Nephron (organoid): ENCODE results near the gene FSIP1.

ENCODE experiments used
- H3K27ac Mint-ChIP-seq, 3 experiments: 2 replicates each; pipeline ENCODE4 v1.8.0; 2020; ENCODE audit warnings: mixed read lengths in 3 of 3, mild to moderate bottlenecking in 2 of 3, moderate library complexity in 1 of 3
- H3K27me3 Mint-ChIP-seq: 2 replicates; pipeline ENCODE4 v1.8.0; 2021; ENCODE audit warnings: low read depth, mild to moderate bottlenecking, moderate library complexity, mixed read lengths
- H3K36me3 Mint-ChIP-seq: 2 replicates; pipeline ENCODE4 v1.8.0; 2020; ENCODE audit warnings: low read depth, mixed read lengths
- H3K4me1 Mint-ChIP-seq: 2 replicates; pipeline ENCODE4 v1.8.0; 2020; ENCODE audit warnings: mixed read lengths
- H3K4me3 Mint-ChIP-seq, 3 experiments: 2 replicates each; pipeline ENCODE4 v1.8.0; 2020; ENCODE audit warnings: mild to moderate bottlenecking in 3 of 3, mixed read lengths in 3 of 3, moderate library complexity in 2 of 3
- H3K9me3 Mint-ChIP-seq: 2 replicates; pipeline ENCODE4 v1.8.0; 2020; ENCODE audit warnings: mixed read lengths
- CTCF ChIP-seq, 3 experiments: fragments of 200-600 bp; sonication (generic); IDR thresholded peaks; one replicate each; pipeline ENCODE4 v1.5.0; 2021; ENCODE audit warnings: antibody characterized with exemption in 3 of 3; ENCODE audit not compliant: unreplicated experiment in 3 of 3

The FSIP1 gene

GRCh38 chr15:39581793-39582285, 200.8 kb downstream of the FSIP1 start:
- Mint-ChIP-seq H3K36me3 (peaks cover 44% of the 10 kb centered on the region), H3K9me3 (no peaks in the 10 kb centered on the region), H3K4me3 (peak overlapping the region; percentile 89 to 94 (median 91)), H3K27ac (peak overlapping the region; percentile 88 to 92 (median 88)), H3K27me3 (no peaks in the 10 kb centered on the region), H3K4me1 (peaks cover 69% of the 10 kb centered on the region)
- peak in 2 of 3 experiments; percentile 19 to 31 for TF ChIP-seq CTCF (IDR thresholded peaks at IDR 0.05; ENCODE audit: unreplicated experiment in 3 of 3)

DNA sequence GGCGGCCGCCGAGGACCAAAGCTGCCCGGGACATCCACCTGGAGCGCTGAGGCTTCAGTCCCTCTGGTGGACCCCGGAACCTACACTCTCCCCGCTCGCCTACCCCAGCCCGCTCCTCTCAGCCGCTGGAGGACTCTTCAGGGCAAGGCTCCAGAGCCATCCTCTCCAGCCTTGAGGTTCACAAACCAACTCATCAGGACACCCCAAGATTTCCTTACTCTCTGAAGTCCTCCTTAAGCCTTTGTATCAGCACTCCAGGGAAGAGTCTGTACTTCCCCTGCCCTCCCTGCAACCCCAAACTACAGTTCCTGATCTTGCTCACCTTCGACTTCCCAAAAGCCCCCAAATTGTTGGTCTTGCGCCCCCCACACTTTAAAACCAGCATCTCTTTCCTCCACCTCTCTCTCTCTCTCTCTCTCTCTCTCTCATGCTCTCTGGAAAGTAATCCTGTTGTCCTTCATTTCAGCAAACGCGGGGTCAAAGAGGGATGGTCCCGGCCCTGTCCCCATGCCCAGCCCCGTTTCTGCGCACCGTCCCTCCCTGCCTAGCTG, 201.3 kb downstream of the FSIP1 start:
- Mint-ChIP-seq H3K9me3 (no peaks in the 10 kb centered on the region), H3K27me3 (peaks cover 2% of the 10 kb centered on the region), H3K4me1 (peaks cover 64% of the 10 kb centered on the region), H3K27ac (peak overlapping the region; percentile 88 to 92 (median 88)), H3K36me3 (peaks cover 39% of the 10 kb centered on the region), H3K4me3 (peak overlapping the region; percentile 89 to 94 (median 91))
- no peak for TF ChIP-seq CTCF (IDR thresholded peaks at IDR 0.05; ENCODE audit: unreplicated experiment in 3 of 3)

DNA sequence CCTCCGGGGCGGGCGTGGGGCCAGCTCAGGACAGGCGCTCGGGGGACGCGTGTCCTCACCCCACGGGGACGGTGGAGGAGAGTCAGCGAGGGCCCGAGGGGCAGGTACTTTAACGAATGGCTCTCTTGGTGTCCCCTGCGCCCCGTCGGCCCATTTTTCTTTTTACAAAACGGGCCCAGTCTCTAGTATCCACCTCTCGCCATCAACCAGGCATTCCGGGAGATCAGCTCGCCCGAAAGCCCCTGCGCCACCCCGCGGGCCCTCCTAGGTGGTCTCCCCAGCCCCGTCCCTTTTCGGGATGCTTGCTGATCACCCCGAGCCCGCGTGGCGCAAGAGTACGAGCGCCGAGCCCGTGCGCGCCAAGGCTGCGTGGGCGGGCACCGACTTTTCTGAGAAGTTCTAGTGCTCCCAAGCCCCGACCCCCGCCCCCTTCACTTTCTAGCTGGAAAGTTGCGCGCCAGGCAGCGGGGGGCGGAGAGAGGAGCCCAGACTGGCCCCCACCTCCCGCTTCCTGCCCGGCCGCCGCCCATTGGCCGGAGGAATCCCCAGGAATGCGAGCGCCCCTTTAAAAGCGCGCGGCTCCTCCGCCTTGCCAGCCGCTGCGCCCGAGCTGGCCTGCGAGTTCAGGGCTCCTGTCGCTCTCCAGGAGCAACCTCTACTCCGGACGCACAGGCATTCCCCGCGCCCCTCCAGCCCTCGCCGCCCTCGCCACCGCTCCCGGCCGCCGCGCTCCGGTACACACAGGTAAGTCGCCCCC, 202.0 kb downstream of the FSIP1 start, which contains the start of gene THBS1:
Gene THBS1 (plus strand): TSS at position 595 of the 757 bp plus-strand sequence. CDS start 779 bp downstream, outside the sequence.
- peaks cover 57% of the 10 kb centered on the region for H3K4me1 Mint-ChIP-seq
- H3K36me3 Mint-ChIP-seq = peaks cover 33% of the 10 kb centered on the region
- H3K4me3 Mint-ChIP-seq = peak within 1 kb of the TSS; percentile 89 to 94 (median 91)
- peak in 2 of 3 experiments; percentile 51 to 59 for TF ChIP-seq CTCF (IDR thresholded peaks at IDR 0.05; ENCODE audit: unreplicated experiment in 3 of 3)
- H3K27me3 Mint-ChIP-seq = peaks cover 3% of the 10 kb centered on the region
- H3K9me3 Mint-ChIP-seq = no peaks in the 10 kb centered on the region
- peak within 1 kb of the TSS; percentile 88 to 92 (median 88) for H3K27ac Mint-ChIP-seq

- TF ChIP-seq CTCF (IDR thresholded peaks at IDR 0.05; ENCODE audit: unreplicated experiment in 3 of 3) = peak; percentile 99 to 100 (median 99)
- Mint-ChIP-seq H3K4me3 (peak overlapping the region; percentile 89 to 94 (median 91)), H3K27ac (peak overlapping the region; percentile 88 to 92 (median 88)), H3K9me3 (no peaks in the 10 kb centered on the region), H3K4me1 (peaks cover 53% of the 10 kb centered on the region), H3K27me3 (peaks cover 3% of the 10 kb centered on the region), H3K36me3 (peaks cover 27% of the 10 kb centered on the region)
These were observed 202.5 kb downstream of the FSIP1 start for GRCh38 chr15:39580117-39580484.

GRCh38 chr15:39579487-39580116, 203.0 kb downstream of the FSIP1 start:
- H3K4me3 Mint-ChIP-seq = peak overlapping the region; percentile 89 to 94 (median 91)
- peaks cover 49% of the 10 kb centered on the region for H3K4me1 Mint-ChIP-seq
- H3K36me3 Mint-ChIP-seq = peaks cover 22% of the 10 kb centered on the region
- peaks cover 3% of the 10 kb centered on the region for H3K27me3 Mint-ChIP-seq
- no peaks in the 10 kb centered on the region for H3K9me3 Mint-ChIP-seq
- H3K27ac Mint-ChIP-seq = peak overlapping the region; percentile 88 to 92 (median 88)
- no peak for TF ChIP-seq CTCF (IDR thresholded peaks at IDR 0.05; ENCODE audit: unreplicated experiment in 3 of 3)
